Dermis microvascular lymphatic vessel endothelial cell (primary cell): ENCODE measurements around the gene AKAP4. TPM values are rescaled to one million over a fixed set of nuclear protein-coding genes. Genes with fewer than 3 reads are reported as not detected.

Experiments
- total RNA-seq: library from RNA; depleted of rRNA; stranded (reverse); fragments of >200 nt; gene quantifications from 2 replicates; pipeline ENCODE4 v1.2.1, GENCODE V29; 2014

Gene AKAP4
- total RNA-seq, 1 donor from 2014 or later, result not detected

Other genes starting within 250 kb of the AKAP4 start
- gene CCNB3, start 3.8 kb upstream of the AKAP4 start, total RNA-seq, result 0.13 and 0.26 TPM in 2 replicates